GM12873 (cell line): ENCODE data around the gene ZNF385B.

ENCODE experiments used
- CTCF ChIP-seq: IDR thresholded peaks from 2 replicates; pipeline ENCODE4 v1.5.1; 2012; ENCODE audit warnings: low read depth, mild to moderate bottlenecking, moderate library complexity, low read length, control low read depth; ENCODE audit not compliant: insufficient read depth; ENCODE audit errors: missing control alignments

Gene ZNF385B

GRCh38 chr2:179622635-179623300 is 238.6 kb downstream of the ZNF385B start:
- TF ChIP-seq CTCF, result no peak

GRCh38 chr2:179622112-179622511 is 239.3 kb downstream of the ZNF385B start:
- TF ChIP-seq CTCF, result no peak

GRCh38 chr2:179619947-179620467 is 241.4 kb downstream of the ZNF385B start:
- TF ChIP-seq CTCF, result no peak

- TF ChIP-seq CTCF, result no peak
These were observed 247.3 kb downstream of the ZNF385B start for GRCh38 chr2:179614121-179614520.

- TF ChIP-seq CTCF, result no peak
These were observed 247.7 kb downstream of the ZNF385B start for GRCh38 chr2:179613701-179614100.

- TF ChIP-seq CTCF, result no peak
These were observed 248.1 kb downstream of the ZNF385B start for GRCh38 chr2:179613299-179613651.

- no peak for TF ChIP-seq CTCF
These were observed 248.7 kb downstream of the ZNF385B start for GRCh38 chr2:179612591-179613298.
